DND-41 (cell line): ENCODE measurements around the gene ETS2.

Experiments used
- ATAC-seq: fragments of 200-7000 bp; cut with Tn5 transposase; 3 replicates; pipeline ENCODE4 v1.9.1; 2021; ENCODE audit warnings: low read depth; ENCODE audit not compliant: insufficient read depth
- DNase-seq: peaks from one replicate; pipeline ENCODE4 v3.0.0-alpha.2; 2020
- H2AFZ ChIP-seq: 2 replicates; pipeline ENCODE4 v1.6.0; 2012; ENCODE audit warnings: low read depth, low read length
- H3K27ac ChIP-seq: 2 replicates; pipeline ENCODE4 v1.5.1; 2012; ENCODE audit warnings: low read length, inconsistent platforms
- H3K27me3 ChIP-seq: fragments of 200-600 bp; sonication (generic); 2 replicates; pipeline ENCODE4 v1.6.0; 2012; ENCODE audit warnings: low read length, mild to moderate bottlenecking, inconsistent platforms; ENCODE audit not compliant: insufficient read depth, poor library complexity
- H3K36me3 ChIP-seq: 2 replicates; pipeline ENCODE4 v1.5.1; 2012; ENCODE audit warnings: low read length, inconsistent platforms; ENCODE audit not compliant: insufficient read depth
- H3K4me1 ChIP-seq: 2 replicates; pipeline ENCODE4 v1.5.1; 2012; ENCODE audit warnings: mild to moderate bottlenecking, low read length; ENCODE audit not compliant: insufficient read depth
- H3K4me2 ChIP-seq: 2 replicates; pipeline ENCODE4 v1.6.0; 2012; ENCODE audit warnings: mild to moderate bottlenecking, moderate library complexity, low read length, inconsistent platforms; ENCODE audit not compliant: insufficient read depth
- H3K4me3 ChIP-seq, 2 experiments: fragments of 200-600 bp in 1 of 2; shearing (Covaris generic) in 1 of 2; 2 replicates each; pipeline ENCODE4 v1.5.1; 2012 to 2016; ENCODE audit warnings: inconsistent platforms in 2 of 2, low read length in 2 of 2, mild to moderate bottlenecking in 2 of 2, low read depth in 1 of 2, moderate library complexity in 1 of 2
- H3K79me2 ChIP-seq: 2 replicates; pipeline ENCODE4 v1.6.0; 2012; ENCODE audit warnings: low read length, inconsistent platforms; ENCODE audit not compliant: insufficient read depth
- H3K9ac ChIP-seq: 2 replicates; pipeline ENCODE4 v1.6.0; 2012; ENCODE audit warnings: low read depth, mild to moderate bottlenecking, inconsistent platforms, low read length, moderate library complexity
- H3K9me3 ChIP-seq: 2 replicates; pipeline ENCODE4 v1.5.1; 2012; ENCODE audit warnings: low read length, moderate library complexity, mild to moderate bottlenecking, inconsistent platforms; ENCODE audit not compliant: insufficient read depth, severe bottlenecking
- H4K20me1 ChIP-seq: 2 replicates; pipeline ENCODE4 v1.6.0; 2012; ENCODE audit warnings: low read length; ENCODE audit not compliant: insufficient read depth
- EZH2 ChIP-seq: IDR thresholded peaks from 3 replicates; pipeline ENCODE4 v1.6.1; 2012; ENCODE audit warnings: borderline replicate concordance, low read depth, mild to moderate bottlenecking, moderate library complexity, low read length, inconsistent platforms; ENCODE audit not compliant: severe bottlenecking
- TF ChIP-seq, protein P1 (sequence below): IDR thresholded peaks from 2 replicates; pipeline ENCODE4 v1.5.1; 2012; ENCODE audit warnings: borderline replicate concordance, low read length, moderate library complexity, mild to moderate bottlenecking; ENCODE audit not compliant: poor library complexity, severe bottlenecking; ENCODE audit errors: extremely low read depth

ETS2 gene

DNA sequence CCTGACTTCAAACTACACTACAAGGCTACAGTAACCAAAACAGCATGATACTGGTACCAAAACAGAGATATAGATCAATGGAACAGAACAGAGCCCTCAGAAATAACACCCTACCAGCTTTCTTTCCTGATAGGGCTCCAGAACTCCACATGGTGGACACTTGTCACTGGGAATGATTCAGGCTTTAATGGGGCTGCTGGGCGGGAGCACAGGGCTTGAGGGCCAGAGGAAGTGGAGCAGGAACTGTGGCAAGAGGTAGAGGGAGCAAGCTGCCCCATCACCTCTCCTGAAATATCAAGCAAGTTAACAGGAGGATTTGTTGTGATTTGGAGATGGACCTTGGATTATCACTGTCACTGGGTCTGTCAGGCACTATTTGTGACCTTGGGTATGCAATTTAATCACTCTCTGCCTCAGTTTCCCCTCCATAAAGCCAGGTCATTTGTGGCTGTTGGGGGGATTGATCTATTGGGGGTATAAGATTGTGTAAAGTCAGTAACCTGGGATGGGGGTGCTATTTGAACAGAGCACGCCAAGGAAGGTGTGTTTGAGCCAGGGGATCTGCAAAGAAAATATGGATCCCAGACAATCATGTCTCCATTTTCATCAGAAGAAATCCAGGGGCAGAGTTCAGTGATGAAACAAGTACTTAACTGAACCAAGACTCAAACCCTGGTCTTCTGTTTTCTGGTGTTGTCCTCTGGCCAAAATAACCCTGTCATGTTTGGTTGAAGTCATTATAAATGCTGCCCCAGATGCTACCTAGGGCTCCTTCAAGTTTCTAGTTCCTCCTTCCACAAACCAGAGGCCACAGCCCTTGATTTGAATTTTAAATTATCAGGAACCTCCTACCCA, 25.2 kb downstream of the ETS2 start:
- TF ChIP-seq, protein P1, sequence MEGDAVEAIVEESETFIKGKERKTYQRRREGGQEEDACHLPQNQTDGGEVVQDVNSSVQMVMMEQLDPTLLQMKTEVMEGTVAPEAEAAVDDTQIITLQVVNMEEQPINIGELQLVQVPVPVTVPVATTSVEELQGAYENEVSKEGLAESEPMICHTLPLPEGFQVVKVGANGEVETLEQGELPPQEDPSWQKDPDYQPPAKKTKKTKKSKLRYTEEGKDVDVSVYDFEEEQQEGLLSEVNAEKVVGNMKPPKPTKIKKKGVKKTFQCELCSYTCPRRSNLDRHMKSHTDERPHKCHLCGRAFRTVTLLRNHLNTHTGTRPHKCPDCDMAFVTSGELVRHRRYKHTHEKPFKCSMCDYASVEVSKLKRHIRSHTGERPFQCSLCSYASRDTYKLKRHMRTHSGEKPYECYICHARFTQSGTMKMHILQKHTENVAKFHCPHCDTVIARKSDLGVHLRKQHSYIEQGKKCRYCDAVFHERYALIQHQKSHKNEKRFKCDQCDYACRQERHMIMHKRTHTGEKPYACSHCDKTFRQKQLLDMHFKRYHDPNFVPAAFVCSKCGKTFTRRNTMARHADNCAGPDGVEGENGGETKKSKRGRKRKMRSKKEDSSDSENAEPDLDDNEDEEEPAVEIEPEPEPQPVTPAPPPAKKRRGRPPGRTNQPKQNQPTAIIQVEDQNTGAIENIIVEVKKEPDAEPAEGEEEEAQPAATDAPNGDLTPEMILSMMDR = no peak
- no peak for TF ChIP-seq EZH2
- H3K27ac ChIP-seq = peak overlapping the region; percentile 48

DNA sequence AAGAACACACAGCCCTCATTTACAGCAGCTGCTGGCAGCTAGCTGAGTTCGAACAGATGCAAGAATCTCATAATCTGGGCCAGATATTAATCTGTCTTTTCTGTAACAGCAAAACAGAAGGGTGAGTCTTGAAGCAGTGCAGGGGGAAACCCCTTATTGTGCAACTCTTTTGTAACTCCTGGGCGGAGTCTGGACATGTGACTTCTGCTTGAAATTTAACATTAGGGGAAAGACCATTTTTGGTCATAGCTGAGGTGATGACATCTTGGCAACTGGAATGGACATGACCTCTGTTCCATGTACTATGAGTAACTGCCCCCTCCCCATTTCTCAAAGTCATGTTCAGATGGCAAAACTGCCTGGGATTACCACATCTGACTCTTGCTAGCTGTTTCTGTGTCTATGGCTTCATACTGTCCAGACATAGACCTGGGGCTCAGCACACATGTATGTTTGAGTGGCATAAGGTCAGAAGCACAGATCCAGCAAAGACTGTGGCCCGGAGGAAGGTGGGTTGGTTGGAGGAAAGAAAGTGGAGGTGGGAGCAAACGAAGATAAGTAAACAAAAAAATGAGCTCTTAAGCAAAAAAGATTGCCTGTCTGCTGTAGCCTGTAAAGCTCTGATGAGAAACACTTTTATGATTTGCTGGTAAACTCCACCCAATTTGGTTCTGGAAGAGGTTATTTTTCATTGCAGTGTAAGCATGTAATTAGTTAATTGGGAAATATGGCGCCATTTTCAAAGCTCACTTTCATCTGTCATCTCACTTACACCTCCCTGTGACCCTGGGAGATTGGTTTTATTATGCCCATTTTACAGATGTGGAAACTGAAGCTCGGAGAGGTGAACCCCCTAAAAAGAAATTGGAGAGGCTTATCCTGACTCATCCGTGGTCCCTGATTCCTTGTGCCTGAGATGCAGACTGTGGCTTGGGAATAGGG, 26.1 kb downstream of the ETS2 start:
- Histone ChIP-seq H3K27me3 (no peaks in the 10 kb centered on the region), H3K4me3 (no peak overlapping the region), H3K9ac (no peak overlapping the region), H4K20me1 (no peaks in the 10 kb centered on the region), H3K4me2 (no peak overlapping the region), H2AFZ (peak overlapping the region; percentile 3; the same call in 1 of the 2 replicates), H3K27ac (peak overlapping the region; percentile 48), H3K4me1 (peaks cover 16% of the 10 kb centered on the region), H3K79me2 (no peaks in the 10 kb centered on the region), H3K36me3 (no peaks in the 10 kb centered on the region), H3K9me3 (no peaks in the 10 kb centered on the region)
- peak; percentile 87 for ATAC-seq
- peak; percentile 69 for DNase-seq
- TF ChIP-seq, protein P1 = no peak
- TF ChIP-seq EZH2 = no peak

More for the DNA sequence above, 25.2 kb downstream of the ETS2 start:
- Histone ChIP-seq H3K4me3 (no peak overlapping the region), H3K9ac (no peak overlapping the region), H4K20me1 (no peaks in the 10 kb centered on the region), H3K36me3 (no peaks in the 10 kb centered on the region), H3K27me3 (no peaks in the 10 kb centered on the region), H3K4me2 (peak overlapping the region; percentile 25), H3K9me3 (peaks cover 3% of the 10 kb centered on the region), H2AFZ (peak overlapping the region; percentile 3; the same call in 1 of the 2 replicates), H3K4me1 (peaks cover 16% of the 10 kb centered on the region), H3K79me2 (no peaks in the 10 kb centered on the region)
- ATAC-seq = no peak
- DNase-seq = no peak

DNA sequence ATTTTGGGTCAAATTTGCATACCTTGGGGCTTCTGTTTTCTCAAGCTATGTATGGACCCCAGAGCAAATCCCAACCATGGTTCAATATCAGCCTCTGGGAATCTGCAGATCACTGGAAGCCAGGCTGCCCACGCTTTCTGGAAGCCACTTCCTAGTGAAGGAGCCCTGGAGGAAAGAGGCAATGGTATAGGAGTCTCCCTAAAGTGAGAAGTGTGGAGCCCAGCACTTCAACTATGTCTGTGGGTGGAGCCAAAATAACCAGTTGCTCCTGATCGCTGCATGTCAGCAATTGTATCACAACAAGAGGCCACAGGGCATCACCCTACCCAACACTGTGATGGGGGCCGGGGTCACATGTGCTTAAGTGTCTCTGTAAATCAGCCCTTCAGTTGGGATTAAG, 26.9 kb downstream of the ETS2 start:
- H3K4me3 ChIP-seq = no peak overlapping the region
- no peaks in the 10 kb centered on the region for H4K20me1 ChIP-seq
- H3K4me2 ChIP-seq = no peak overlapping the region
- H3K9ac ChIP-seq = no peak overlapping the region
- H3K36me3 ChIP-seq = no peaks in the 10 kb centered on the region
- H3K27ac ChIP-seq = no peak overlapping the region
- no peak overlapping the region for H2AFZ ChIP-seq
- ATAC-seq (no peak), DNase-seq (no peak)
- H3K27me3 ChIP-seq = no peaks in the 10 kb centered on the region
- TF ChIP-seq, protein P1 = no peak
- TF ChIP-seq EZH2 = no peak
- H3K9me3 ChIP-seq = no peaks in the 10 kb centered on the region
- H3K4me1 ChIP-seq = peaks cover 17% of the 10 kb centered on the region
- H3K79me2 ChIP-seq = no peaks in the 10 kb centered on the region
